Activated T-cell treated with anti-CD3 and anti-CD28 coated beads for 24 hours (primary cell): ENCODE measurements around the gene OR52E4.

Source experiments
- DNase-seq: peaks from one replicate; pipeline ENCODE4 v3.0.0-alpha.2; 2020; ENCODE audit warnings: low read depth

OR52E4 gene

GRCh38 chr11:5880329-5880728 is at the start of gene OR52E4:
OR52E4 (plus strand) TSS chr11:5880629; CDS start chr11:5884293, 3,664 bp downstream.
- no peak for DNase-seq

DNA sequence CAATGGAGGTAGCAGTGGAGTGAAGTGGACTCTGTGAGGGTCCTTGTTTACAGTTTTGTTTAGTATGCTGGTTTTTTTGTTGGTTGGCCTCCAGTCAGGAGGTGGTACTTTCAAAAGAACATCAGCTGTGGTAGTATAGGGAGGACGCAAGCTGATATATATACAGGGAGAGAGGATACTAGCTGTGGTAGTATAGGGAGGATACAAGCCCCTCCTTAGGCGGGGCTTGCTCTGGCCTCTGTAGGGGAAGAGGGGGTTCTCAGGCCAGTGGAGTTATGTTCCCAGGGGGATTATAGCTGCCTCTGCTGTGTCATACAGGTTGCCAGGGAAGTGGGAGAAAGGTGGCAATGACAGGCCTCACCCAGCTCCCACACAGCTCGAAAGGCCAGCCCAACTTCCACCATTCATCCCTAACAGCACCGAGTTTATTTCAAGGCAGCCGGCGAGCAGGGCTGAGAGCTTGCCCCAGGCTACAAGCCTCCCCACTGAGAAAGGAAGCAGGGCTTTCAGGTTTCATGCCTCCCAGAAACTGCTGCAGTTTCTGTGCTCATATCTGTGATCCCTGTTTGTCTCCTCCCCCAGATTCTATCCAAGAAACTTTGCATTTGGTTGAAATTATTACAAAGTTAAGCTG is 49.1 kb upstream of the OR52E4 start:
- no peak for DNase-seq

- no peak for DNase-seq
Measured at GRCh38 chr11:5833446-5833845, 47.0 kb upstream of the OR52E4 start.

DNA sequence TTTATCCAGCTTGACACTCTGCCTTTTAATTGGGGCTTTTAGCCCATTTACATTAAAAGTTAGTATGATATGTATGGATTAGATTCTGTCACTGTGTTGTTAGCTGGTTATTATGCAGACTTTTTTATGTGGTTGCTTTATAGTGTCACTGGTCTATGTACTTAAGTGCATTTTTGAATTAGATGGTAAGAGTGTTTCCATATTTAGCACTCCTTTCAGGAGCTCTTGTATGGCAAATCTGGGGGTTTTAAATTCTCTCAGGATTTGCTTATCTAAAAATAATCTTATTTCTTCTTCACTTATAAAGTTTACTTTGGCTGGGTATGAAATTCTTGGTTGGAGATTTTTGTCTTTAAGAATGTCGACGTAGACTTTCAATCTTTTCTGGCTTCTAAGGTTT is 42.7 kb upstream of the OR52E4 start:
- no peak for DNase-seq

GRCh38 chr11:5841797-5842196 is 38.6 kb upstream of the OR52E4 start, which contains the start of gene OR52E6:
OR52E6 (minus strand) TSS chr11:5841897; CDS start chr11:5841897, 0 bp downstream.
- DNase-seq = no peak

GRCh38 chr11:5846701-5847100 is 33.7 kb upstream of the OR52E4 start:
- DNase-seq = no peak

DNA sequence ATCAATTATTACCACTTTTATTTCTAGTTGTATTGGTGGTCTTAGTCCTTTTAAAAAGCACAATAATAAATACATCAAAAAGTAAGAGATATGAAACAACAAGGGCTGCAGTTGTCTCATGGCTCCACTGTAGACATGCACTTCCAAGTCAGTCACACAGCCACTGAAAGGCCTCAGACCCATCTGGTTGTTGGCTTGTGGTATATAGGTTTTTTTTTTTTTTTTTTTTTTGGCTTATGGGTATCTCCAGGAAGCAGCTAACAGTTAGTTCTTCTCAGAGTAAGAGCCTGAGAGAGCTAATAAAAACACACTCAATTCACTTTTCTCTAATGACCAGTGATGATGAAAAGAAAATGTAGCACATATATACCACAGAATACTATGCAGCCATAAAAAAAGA is 32.7 kb upstream of the OR52E4 start:
- no peak for DNase-seq

GRCh38 chr11:5851002-5851401 is 29.4 kb upstream of the OR52E4 start:
- no peak for DNase-seq

DNA sequence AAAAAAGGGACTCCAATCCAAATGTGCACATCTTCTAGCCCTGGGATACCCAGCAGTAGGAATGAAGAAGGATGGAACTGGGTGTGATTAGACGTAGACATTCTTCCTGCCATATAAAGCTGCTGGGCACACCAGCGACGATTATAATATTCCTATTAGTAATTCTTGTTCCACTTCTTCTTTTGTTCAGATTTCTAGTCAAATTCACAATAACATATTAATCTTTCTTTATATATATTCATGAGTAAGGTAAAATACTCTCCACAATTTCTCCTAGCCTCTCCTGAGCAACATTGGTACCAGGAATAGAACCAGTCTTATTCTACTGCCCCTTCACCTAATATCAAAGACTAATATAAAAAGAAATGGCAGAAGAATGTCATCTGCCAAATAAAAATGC is 22.8 kb upstream of the OR52E4 start, which contains the start of gene OR52E8:
TSS of gene OR52E8 (minus strand) at position 101 of the 400 bp plus-strand sequence. CDS start at position 101, 0 bp downstream.
- no peak for DNase-seq

DNA sequence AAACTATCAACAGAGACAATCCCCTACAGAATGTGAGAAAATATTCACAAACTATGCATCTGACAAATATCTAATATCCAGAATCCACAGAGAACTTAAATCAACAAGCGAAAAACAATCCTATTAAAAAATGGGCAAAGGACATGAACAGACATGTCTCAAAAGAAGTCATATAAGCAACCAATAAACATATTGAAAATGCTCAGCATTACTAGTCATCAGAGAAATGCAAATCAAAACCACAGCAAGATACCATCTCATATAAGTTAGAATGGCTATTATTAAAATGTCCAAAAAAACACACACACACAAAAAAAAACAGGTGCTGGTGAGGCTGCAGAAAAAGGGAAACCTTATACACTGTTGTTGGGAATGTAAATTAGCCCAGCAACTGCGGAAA is 14.6 kb upstream of the OR52E4 start:
- no peak for DNase-seq

DNA sequence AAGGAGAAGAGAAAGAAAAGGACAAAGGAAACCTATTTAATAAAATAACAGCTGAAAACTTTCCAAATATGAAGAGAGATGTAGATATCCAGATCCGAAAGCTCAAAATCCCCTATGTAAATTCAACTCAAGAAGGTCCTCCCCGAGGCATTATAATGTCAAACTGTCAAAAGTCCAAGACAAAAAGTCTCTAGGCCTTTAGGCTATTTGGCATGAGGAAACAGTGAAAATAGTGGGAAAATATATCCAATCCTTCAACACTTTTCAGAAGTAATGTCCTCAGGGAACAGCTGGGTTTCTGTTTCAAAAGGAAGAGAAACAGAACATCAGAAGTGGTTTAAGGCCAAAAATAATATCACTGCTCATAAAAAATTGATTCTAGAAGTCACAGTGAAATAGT is 1.9 kb upstream of the OR52E4 start:
- no peak for DNase-seq

GRCh38 chr11:5881756-5882155 is 1.3 kb downstream of the OR52E4 start:
- DNase-seq = no peak

GRCh38 chr11:5887172-5887571 is 6.7 kb downstream of the OR52E4 start:
- DNase-seq = no peak

GRCh38 chr11:5887661-5888060 is 7.2 kb downstream of the OR52E4 start:
- no peak for DNase-seq

GRCh38 chr11:5891216-5891800 is 10.9 kb downstream of the OR52E4 start:
- no peak for DNase-seq

GRCh38 chr11:5892908-5893307 is 12.5 kb downstream of the OR52E4 start, which contains the start of gene OR52E5:
OR52E5 (plus strand) TSS chr11:5893208; CDS start chr11:5900777, 7,569 bp downstream.
- no peak for DNase-seq

DNA sequence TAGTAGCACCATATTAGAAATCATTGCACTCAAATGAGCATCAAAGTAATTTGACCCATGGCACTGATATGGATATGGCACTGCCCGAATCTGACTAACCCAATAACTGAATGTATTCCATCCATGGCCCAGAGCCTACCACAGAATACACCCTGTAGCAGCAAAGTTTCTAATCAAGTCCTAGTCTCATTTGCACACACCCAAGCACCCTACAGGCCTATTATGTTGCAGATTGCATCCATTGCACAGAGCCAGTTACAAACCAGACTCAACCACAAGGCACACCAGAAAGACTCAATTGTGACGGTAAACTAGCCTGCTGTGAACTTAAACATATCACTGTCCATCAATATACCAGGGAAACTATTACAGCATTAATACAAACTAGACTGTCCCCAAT is 19.1 kb downstream of the OR52E4 start:
- no peak for DNase-seq

GRCh38 chr11:5910540-5910939 is 30.1 kb downstream of the OR52E4 start:
- no peak for DNase-seq

- no peak for DNase-seq
Measured at GRCh38 chr11:5922749-5923426, 42.5 kb downstream of the OR52E4 start.

DNA sequence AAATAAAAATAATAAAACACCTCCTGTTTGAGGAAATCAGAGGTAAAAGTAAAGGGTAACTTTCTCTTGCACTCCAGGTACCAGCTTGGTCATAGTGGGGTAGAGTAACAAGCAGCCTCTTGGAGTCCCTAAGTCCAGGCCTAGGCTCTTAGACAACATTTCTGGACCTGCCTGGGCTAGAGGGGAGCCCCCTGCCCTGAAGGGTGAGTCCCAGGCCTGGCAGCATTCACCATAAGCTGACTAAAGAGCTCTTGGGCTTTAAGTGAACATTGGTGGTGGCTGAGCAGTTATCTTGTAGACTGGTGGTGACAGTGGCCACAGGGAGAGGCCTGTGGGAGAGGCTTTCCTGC is 43.0 kb downstream of the OR52E4 start:
- DNase-seq = no peak

- no peak for DNase-seq
Measured at GRCh38 chr11:5923794-5924193, 43.4 kb downstream of the OR52E4 start.

DNA sequence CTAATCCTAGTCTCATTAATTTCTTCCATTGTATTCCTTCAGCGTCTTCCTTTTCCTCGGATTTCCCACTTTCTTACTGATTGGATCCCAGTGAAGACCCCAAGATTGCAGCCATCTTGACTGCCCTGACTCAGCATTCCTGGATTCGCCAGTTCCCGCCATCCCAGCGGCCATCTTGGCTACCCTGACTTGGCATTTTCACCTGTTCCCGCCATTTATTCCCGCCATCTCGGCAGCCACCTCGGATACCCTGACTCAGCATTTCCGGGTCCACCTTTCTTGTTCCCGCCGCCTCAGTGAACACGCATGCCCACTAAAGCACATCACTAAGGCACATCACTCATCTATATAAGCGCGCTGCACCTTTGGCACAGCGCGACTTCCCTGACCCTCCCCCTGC is 47.8 kb downstream of the OR52E4 start:
- no peak for DNase-seq

DNA sequence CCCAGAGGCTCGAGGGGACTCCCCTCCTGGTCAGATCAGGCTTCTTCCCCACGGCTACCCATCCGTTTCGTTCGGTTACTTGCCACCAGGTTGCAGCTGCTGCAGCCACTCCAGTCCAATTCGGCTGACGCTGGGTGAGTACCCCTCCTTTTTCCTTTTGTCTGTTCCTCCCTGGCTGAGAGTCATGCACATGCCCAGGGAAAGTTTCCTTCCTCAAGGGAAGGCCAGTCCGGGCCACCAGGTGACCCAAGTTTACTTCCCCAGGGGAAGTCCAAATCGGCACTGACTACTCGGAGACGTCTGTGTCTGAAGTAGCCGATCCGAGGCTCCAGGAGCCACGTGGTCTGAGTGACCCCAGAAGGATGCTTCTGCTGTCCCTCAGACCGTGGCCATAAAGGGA is 48.4 kb downstream of the OR52E4 start:
- no peak for DNase-seq
